Measurements from ENCODE around the gene DEAF1.
A peak's percentile ranks its signal among the peaks of the same experiment; 100 is the strongest.

The DEAF1 gene

GRCh38 chr11:721741-722345 is 26.8 kb upstream of the DEAF1 start:
- DNase-seq (ENCODE audit: low spot score) = peak; percentile 47

GRCh38 chr11:721247-721740 is 26.3 kb upstream of the DEAF1 start:
- no peak for DNase-seq (ENCODE audit: low spot score)

- peak; percentile 17 for DNase-seq (ENCODE audit: low spot score)
Measured at GRCh38 chr11:720642-721246, 25.7 kb upstream of the DEAF1 start.

- no peak for DNase-seq (ENCODE audit: low spot score)
Measured at GRCh38 chr11:720017-720641, 25.1 kb upstream of the DEAF1 start.

- DNase-seq (ENCODE audit: low spot score) = no peak
Measured at GRCh38 chr11:719214-720016, 24.4 kb upstream of the DEAF1 start.

- no peak for DNase-seq (ENCODE audit: low spot score)
Measured at GRCh38 chr11:714436-714835, 19.4 kb upstream of the DEAF1 start.

GRCh38 chr11:709109-709997 is 14.3 kb upstream of the DEAF1 start:
- DNase-seq (ENCODE audit: low spot score) = no peak

GRCh38 chr11:708511-708910 is 13.5 kb upstream of the DEAF1 start:
- no peak for DNase-seq (ENCODE audit: low spot score)

- DNase-seq (ENCODE audit: low spot score) = no peak
Measured at GRCh38 chr11:707817-708420, 12.9 kb upstream of the DEAF1 start.

GRCh38 chr11:706957-707816 is 12.2 kb upstream of the DEAF1 start:
- DNase-seq (ENCODE audit: low spot score) = no peak

- no peak for DNase-seq (ENCODE audit: low spot score)
Measured at GRCh38 chr11:706439-706956, 11.5 kb upstream of the DEAF1 start.

- DNase-seq (ENCODE audit: low spot score) = no peak
Measured at GRCh38 chr11:705646-706438, 10.8 kb upstream of the DEAF1 start, which contains the start of gene EPS8L2. Gene EPS8L2 (plus strand): TSS chr11:706231. CDS start chr11:709408, 3,177 bp downstream.

- no peak for DNase-seq (ENCODE audit: low spot score)
Measured at GRCh38 chr11:704781-705645, 10.0 kb upstream of the DEAF1 start.

- no peak for DNase-seq (ENCODE audit: low spot score)
Measured at GRCh38 chr11:704228-704674, 9.2 kb upstream of the DEAF1 start.

GRCh38 chr11:703506-703905 is 8.5 kb upstream of the DEAF1 start:
- no peak for DNase-seq (ENCODE audit: low spot score)

- no peak for DNase-seq (ENCODE audit: low spot score)
Measured at GRCh38 chr11:702462-703461, 7.7 kb upstream of the DEAF1 start.
